Skeletal muscle cell (primary cell): ENCODE measurements around the gene KANSL1.

ENCODE experiments used
- DNase-seq: peaks from one replicate; pipeline ENCODE4 v3.0.0-alpha.2; 2010; ENCODE audit warnings: low read depth
- H3K4me3 ChIP-seq: 2 replicates; pipeline ENCODE4 v1.5.1; 2011; ENCODE audit warnings: low read depth, mild to moderate bottlenecking, control low read depth, low read length, moderate library complexity

KANSL1 gene

DNA sequence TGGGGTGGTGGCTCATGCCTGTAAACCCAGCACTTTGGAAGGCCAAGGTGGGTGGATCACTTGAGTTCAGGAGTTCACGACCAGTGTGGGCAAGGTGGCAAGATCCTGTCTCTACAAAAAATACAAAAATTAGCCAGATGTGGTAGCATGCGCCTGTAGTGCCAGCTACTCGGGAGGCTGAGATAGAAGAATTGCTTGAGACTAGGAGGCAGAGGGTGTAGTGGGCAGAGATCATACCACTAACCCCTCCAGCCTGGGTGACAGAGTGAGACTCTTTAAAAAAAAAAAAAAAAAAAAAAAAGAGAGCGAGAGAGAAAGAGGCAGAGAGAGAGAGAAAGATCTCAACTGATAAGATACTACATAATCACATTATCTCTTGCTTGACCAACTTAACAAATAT lies 45.9 kb downstream of the KANSL1 start:
- no peak overlapping the region for H3K4me3 ChIP-seq
- no peak for DNase-seq

DNA sequence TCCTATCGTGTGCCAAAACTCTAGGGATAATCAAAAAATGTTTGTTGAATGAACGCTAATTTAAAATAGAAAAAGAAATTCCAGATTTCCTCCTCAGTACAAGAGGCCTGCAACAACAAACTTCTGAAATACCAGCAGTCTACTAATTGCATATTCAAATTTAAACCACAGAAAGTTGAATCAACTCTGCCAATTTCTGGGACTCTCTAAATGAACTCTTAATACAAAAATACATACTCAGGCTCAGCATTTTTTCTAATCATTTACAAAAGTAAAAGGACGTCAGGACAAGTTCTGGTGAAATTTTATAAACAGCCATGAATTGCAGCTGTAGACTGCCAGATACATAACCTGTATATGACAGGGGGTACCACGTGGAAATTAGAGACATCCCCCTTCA lies 49.0 kb downstream of the KANSL1 start:
- H3K4me3 ChIP-seq = no peak overlapping the region
- no peak for DNase-seq

DNA sequence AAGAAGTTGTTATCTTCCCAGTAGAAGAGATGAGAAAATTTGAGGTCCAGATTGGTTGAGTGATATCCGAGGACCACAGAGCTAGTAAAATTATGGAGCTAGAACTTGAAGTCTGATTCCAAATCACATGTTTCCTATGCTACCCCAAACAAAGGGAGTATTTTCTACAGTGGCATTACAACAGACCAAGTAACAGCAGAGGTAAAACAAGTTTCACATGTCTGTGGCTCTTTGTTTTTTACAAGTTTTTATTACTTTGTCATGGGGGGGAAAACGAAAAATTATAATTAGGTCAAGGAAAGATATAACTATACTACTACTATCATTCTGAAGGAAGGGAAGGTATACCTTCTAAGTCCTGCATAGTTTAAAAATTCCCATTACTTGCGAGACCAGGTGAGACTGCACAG lies 49.4 kb downstream of the KANSL1 start:
- DNase-seq = no peak
- no peak overlapping the region for H3K4me3 ChIP-seq

DNA sequence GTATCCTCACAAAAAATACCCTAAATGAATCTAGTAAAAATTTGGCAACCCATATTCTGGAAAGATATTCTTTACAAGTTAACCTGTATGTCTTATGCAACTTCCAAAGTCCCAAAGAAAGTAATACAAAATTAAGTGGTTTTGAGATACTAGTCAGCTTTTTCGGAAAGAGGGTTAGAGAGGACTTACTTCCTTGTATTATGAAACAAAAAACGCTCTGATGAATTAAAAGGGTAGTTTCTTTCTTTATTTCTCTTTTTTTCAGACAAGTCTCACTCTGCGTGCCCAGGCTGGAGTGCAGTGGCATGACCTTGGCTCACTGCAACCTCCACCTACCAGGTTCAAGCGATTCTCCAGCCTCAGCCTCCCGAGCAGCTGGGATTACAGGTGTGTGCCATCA lies 51.6 kb downstream of the KANSL1 start:
- DNase-seq = no peak
- H3K4me3 ChIP-seq = no peak overlapping the region

DNA sequence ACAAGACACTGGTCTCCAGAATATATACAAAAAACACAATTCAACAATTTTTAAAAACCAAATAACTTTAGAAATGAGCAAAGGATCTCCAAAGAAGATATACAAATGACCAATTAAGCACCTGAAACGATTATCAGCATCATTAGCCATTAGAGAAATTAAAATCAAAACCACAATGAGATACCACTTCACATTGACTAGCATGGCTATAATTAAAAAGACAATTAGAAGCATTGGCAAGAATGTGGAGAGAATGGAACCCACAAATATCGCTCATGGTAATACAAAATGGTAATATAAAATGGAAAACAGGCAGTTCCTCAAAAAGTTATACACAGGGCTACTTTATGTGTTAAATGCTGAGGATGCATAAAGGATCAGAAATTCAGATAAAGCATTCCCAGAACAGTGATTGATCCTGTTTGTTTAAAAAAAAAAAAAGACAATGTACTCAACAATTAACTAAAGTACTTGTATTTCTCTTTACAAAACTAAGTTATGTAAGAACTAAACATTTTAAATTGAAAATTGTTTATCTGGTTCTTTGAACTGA lies 52.5 kb downstream of the KANSL1 start:
- no peak overlapping the region for H3K4me3 ChIP-seq

DNA sequence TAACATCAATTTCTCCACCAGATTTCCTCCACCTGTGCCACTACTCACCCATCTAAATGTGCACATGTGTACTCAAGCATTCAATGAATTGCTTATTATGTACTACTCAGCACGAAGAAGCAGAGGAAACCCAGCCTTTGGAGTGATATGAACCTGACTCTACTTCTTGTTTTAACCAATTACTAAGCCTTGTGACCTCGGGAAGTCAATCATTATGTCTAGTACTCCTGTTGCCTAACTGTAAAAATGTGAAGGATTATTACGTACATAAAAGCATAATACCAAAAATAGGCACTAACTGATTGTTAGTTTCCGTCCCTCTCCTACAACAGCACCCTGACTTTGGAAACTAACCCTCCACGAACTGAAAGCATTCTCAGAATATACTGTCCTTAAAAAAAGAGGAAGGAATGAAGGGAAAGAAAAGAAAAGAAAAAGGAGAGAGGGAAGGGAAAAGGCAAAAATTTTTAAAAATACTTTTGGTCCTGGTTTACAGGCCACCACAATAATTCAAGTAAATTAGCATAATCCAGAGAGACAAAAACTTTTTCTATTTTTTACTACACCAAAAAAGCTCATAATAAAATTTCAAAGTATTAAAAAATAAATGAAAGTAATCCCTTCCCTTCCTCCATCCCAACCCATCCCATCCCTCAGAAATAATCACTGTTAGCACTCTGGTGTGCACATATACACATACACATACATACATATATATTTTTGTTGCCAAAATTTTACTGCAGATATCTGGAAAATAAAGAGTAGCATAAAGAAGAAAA lies 53.6 kb downstream of the KANSL1 start:
- DNase-seq = no peak

More for the DNA sequence above, 52.5 kb downstream of the KANSL1 start:
- no peak for DNase-seq

DNA sequence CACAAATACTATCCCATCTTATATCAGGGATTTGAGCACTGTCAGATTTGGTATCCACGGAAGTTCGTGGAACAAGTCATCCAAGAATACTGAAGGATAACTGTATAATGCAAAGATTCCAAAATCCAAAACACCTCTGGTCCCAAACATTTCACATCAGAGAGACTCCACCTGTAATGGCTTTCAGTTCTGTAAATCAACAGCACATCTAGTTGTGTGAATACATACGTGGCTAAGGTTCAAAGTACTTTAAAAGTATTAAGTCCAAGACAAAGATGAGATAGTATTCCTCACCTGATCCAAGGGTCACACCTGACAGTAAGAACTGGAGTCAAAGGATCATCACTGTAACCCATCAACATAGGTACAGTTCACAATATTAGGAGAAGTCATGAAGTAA lies 54.8 kb downstream of the KANSL1 start:
- H3K4me3 ChIP-seq = no peak overlapping the region

More for the DNA sequence above, 53.6 kb downstream of the KANSL1 start:
- no peak overlapping the region for H3K4me3 ChIP-seq

DNA sequence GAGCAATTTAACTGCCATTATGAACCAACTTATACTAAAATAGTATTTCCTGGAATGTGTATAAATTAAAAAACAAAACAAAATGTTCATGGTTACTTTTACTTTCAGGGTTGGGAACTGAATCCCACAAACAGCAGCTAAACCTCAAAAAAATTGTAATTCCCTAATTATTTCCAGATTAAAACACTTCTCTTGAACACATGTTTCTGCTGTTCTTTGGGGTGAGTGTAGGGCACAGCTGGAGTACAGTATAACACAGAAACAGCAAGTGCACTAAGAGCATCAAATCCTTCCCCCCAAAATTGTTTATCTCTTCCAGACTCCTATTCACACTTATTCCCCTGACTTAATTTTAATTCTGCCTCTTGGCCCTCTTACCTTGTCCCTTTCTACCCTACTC lies 56.4 kb downstream of the KANSL1 start:
- no peak for DNase-seq
- H3K4me3 ChIP-seq = no peak overlapping the region

More for the DNA sequence above, 54.8 kb downstream of the KANSL1 start:
- DNase-seq = no peak

DNA sequence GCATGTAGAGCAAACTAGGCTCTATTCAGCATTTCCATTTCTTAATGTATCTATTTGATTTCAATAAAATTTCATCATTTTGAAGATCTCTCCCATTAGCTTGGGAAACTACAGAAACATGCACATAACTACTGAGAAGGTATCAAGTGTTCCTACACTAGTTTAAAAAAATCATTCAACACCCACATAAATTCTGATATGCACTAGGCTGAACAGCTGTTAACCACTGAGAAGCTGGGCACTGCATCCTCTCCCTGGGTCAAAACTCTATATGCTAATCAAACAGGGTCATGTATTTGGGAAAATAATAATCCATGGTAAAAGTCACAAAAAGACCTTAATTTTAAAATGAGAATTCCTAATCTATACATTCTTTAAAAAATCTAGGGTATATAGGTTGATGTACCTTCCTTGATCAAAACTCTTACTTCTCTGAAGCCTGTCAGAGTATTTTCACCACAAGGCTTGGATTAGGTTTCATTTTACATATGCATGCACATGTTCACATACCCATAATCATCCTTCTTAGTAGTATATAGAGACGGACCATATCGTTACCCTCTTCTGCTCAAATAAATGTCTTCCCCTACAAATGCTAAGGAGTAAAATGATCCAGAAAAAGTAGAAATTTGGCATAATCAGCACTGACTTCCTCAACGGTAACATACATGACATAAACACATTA lies 57.2 kb downstream of the KANSL1 start:
- DNase-seq = no peak
- H3K4me3 ChIP-seq = no peak overlapping the region

DNA sequence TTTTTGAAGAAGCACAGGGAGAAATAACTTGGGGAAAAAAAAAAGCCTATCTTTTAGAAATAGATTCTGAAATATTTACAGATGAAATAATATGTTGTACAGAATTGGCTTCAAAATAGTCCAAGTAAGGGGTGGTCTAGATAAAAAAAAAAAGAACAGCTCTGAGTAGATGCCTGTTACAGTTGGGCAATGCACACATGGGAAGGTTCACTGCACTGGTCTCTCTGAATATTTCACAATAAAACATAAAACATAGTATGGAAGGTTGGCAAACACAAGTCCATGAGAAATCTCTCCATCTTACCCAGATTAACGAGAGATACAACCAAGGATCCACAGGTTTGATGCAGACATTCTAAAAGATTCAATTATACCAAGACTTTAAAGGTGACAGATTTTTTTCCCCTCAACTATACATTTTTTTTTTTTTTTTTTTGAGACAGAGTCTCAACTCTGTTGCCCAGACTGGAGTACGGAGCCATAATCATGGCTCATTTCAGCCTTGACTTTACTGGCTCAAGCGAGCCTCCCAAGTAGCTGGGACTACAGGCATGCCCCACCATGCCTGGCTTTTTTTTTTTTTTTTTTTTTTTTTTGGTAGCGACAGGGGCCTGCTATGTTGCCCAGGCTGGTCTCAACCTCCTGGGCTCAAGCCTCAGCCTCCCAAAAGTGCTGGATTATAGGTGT lies 58.0 kb downstream of the KANSL1 start:
- DNase-seq = no peak
- H3K4me3 ChIP-seq = no peak overlapping the region

DNA sequence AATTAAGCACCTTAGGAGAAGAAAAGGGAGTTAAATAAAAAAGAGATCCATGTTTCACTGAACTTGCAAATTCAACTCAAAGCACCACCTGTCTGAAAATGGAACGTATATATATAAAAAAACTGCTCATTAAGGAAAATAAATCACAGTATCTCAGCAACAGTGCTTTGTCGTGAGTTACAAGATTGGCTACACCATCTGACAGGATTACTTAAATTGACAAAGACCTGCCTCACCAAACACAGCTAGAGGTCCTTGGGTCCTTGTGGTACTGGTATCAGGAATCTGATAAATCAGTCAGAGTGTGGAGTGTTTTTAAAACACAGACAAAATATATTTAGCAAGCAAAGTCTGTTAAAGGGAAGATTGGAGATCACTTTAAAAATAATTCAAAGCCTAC lies 63.9 kb downstream of the KANSL1 start:
- H3K4me3 ChIP-seq = no peak overlapping the region
- DNase-seq = no peak

DNA sequence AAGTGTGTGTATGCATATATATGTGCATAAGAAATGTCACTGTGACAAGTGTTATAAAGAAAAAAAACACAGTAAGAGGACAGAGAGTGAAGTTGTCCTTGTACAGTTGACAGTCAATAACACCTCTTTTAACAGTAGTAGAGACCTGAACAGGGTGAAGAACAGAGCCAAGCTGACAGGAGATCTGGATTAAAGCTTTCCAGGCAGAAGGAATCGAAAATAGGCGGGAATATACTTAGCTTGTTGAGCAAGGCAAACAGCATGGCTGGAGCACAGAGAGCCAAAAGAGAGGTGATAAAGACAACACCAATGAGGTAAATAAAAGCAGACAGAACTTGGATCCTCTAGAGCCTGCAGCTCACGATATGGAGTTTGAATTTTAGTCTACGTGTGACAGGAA lies 64.8 kb downstream of the KANSL1 start:
- H3K4me3 ChIP-seq = no peak overlapping the region
- no peak for DNase-seq

DNA sequence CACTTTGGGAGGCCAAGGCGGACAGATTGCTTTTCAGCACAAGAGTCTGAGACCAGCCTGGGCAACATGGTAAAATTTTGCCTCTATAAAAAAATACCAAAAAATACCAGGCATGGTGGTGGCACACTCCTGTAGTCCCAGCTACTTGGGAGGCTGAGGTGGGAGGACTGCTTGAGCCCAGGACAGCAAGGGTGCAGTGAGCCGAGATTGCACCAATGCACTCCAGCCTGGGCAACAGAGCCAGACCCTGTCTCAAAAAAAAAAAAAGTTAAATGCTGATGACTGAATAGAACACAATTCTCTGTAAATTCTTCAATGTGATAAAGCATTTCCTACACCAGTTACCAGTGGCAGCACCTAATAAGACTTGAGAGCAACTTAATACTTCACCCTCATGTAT lies 65.7 kb downstream of the KANSL1 start:
- no peak for DNase-seq
- no peak overlapping the region for H3K4me3 ChIP-seq

DNA sequence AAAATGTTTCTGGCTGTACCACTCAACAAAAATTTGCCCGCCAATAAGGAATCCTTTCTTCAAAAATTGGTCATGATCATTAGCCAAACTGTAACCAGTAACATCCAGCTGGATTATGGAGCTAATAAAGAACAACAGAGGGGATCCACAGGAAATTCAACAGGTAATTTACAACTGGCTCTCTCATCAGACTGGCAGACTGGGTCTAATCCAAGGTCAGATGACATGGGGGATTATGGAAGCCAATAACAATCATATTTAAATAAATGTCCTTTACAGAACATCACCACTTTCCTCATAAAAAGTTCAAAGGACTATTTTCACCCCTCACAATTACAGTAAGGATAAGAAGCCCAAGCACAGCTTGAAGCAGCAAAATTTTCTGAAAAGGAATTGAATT lies 66.4 kb downstream of the KANSL1 start:
- no peak overlapping the region for H3K4me3 ChIP-seq
- no peak for DNase-seq

DNA sequence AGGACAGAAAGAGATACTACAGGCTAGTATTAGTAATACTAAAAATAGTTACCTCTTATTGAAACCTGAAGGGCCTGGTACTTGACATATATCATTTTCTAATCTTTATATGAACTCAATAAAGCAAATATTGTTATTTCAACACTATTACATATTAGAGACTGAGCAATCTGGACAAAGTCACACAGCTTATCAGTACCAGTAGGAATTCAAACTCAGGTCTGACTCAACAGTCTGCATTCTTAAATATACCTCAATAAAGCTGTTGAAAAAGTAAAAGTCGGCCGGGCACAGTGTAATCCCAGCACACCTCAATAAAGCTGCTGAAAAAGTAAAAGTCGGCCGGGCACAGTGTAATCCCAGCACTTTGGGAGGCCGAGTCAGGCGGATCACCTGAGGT lies 67.4 kb downstream of the KANSL1 start:
- DNase-seq = no peak
- H3K4me3 ChIP-seq = no peak overlapping the region

DNA sequence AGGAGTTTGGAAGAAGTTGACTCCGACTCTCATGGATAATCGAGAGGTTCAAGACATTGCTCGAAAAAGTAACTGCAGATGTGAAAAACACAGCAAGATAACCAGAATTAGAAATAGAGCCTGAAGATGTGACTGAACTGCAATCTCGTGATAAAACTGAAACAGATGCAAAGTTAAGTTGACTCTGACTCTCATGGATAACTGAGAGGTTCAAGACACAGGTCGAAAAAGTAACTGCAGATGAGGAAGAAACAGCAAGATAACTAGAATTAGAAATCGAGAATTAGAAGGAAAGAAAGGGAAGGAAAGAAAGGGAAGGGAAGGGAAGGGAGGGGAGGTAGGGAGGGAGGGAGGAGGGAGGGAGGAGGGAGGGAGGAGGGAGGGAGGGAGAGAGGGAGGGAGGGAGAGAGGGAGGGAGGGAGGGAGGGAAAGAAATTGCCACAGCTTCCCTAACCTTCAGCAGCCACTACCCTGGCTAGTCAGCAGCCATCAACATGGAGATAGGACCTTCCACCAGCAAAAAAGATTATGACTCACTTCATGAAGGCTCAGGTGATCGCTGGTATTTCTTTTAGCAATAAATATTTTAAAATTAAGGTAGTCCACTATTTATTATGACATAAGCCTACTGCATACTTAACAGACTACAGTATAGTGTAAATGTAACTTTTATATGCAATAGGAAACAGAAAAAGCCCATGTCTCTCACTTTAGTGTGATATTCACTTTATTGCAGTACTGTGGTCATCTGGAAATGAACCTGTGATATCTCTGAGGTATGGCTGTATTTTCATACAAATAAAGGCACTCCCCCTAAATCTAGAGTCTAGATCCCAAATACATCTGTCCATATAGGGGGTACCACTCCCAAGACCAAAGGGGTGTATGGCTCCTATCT lies 68.3 kb downstream of the KANSL1 start:
- H3K4me3 ChIP-seq = no peak overlapping the region

DNA sequence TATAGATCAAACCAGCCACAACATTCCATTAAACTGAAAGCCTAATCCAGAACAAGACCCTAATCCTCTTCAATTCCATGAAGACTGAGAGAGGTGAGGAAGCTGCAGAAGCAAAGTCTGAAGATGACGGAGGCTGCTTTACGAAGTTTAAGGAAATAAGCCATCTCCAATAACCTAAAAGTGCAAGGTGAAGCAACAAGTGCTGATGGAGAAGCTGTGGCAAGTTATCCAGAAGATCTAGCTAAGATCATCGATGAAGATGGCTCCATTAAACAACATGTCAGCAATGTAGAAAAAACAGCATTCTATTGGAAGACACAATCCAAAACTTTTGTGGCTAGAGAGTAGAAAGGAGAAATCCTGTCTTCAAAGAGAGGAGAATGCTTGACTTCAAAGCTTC lies 69.6 kb downstream of the KANSL1 start:
- H3K4me3 ChIP-seq = no peak overlapping the region
- DNase-seq = no peak

More for the DNA sequence above, 68.3 kb downstream of the KANSL1 start:
- no peak for DNase-seq

DNA sequence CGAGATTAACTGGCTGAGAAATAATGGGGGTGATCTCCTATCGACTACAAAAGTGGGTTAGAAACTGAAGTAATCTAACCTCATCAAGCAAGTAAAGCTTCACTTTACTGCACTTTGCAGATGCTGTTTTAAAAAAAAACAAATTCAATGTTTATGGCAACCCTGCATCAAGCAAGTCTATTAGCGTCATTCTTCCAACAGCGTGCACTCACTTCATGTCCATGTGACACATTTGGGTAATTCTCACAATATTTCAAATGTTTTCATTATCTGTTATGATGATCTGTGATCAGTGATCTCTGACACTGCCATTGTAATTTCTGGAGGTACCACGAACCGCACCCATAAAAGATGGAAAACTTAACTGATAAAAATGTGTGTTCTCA lies 70.8 kb downstream of the KANSL1 start:
- no peak overlapping the region for H3K4me3 ChIP-seq
- no peak for DNase-seq

DNA sequence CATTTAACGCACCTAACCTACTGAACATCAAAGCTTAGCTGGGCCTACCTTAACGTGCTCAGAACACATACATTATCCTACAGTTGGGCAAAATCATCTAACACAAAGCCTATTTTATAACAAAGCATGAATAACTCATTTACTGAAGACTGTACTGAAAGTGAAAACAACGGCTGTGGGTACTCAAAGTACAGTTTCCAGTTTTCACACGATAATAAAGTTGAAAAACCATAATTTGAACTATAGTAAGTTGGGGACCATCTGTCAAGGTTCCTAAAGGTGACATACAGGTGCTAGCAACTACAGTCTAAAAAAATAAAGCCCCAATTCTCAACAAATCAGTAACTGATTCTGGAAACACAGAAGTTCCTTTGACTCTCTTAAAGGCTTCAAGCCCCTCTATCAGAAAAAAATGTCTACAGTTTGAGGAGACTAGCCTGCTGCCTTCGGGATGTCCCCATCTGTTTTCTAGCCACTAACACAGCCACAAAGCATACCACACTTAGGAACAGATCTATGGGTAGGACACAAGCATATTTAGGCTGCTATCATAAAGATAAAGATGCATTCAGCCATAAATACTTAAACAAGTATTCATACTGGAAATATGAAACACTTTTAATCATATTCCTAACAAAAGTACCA lies 71.3 kb downstream of the KANSL1 start:
- no peak overlapping the region for H3K4me3 ChIP-seq
- DNase-seq = no peak
